Activated T-helper 1 cell treated with anti-CD3 and anti-CD28 coated beads, Interleukin-12 subunit alpha, Interleukin-12 subunit beta, Interleukin-2, Interleukin-4 antibody, amounts not matched to agents 30 ng/mL and 10 ng/mL and 1 ng/mL, durations not matched to agents 14 hours and 24 hours and 36 hours (primary cell): ENCODE measurements around the gene IL1RL2. TPM values are rescaled to one million over a fixed set of nuclear protein-coding genes. Genes with fewer than 3 reads are reported as not detected.
A peak's percentile ranks its signal among the peaks of the same experiment; 100 is the strongest.

Experiments
- DNase-seq: peaks from one replicate; pipeline ENCODE4 v3.0.0; 2021; ENCODE audit warnings: low spot score
- H3K27ac Mint-ChIP-seq: one replicate; pipeline ENCODE4 v1.8.0; 2021; ENCODE audit warnings: mild to moderate bottlenecking, mixed read lengths
- H3K27me3 Mint-ChIP-seq: one replicate; pipeline ENCODE4 v1.8.0; 2022; ENCODE audit warnings: mild to moderate bottlenecking, moderate library complexity, mixed read lengths; ENCODE audit not compliant: insufficient read depth
- H3K36me3 Mint-ChIP-seq: one replicate; pipeline ENCODE4 v1.8.0; 2021; ENCODE audit warnings: low read depth, mixed read lengths
- H3K4me1 Mint-ChIP-seq: one replicate; pipeline ENCODE4 v1.8.0; 2021; ENCODE audit warnings: low read depth, mixed read lengths
- H3K4me3 Mint-ChIP-seq: one replicate; pipeline ENCODE4 v1.8.0; 2021; ENCODE audit warnings: mild to moderate bottlenecking, moderate library complexity, mixed read lengths
- H3K9me3 Mint-ChIP-seq: one replicate; pipeline ENCODE4 v1.8.0; 2021; ENCODE audit warnings: mixed read lengths
- intact Hi-C: fragments of 100-400 bp; cut with micrococcal nuclease; formaldehyde crosslinking; loops from one replicate; pipeline ENCODE4 v1.15.1; 2024
- total RNA-seq: library from RNA; stranded (reverse); gene quantifications from 2 replicates; pipeline ENCODE4 v1.2.3, GENCODE V29; 2022

The IL1RL2 gene
- total RNA-seq, 1 donor from 2014 or later, result 0.16 TPM

DNA sequence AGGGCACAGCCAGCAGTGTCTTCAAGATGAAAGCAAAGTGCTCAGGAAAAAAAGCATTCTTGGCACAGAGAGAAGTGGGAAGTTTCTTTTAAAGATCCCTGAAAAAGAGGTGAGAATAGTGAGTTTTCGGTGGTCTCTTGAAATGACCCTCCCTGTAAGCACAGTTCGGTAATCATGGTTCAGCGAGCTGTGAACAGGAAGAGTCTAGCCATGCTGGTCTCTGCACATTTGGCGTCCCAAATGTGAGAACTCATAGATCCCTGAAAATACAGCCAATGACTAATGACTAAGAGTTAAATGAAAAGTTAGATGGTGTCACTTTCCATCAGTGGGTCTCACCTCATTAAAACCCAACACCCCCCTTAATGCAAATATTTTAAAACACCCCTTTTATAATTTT lies 40.9 kb upstream of the IL1RL2 start:
- no peak overlapping the region for H3K4me3 Mint-ChIP-seq
- intact Hi-C loops, result loop anchor here (2.0 kb wide), 1 partner anchor 125 kb away; no protein-coding TSS in a partner anchor
- H3K27me3 Mint-ChIP-seq, result peaks cover 25% of the 10 kb centered on the region
- DNase-seq, result no peak
- H3K27ac Mint-ChIP-seq, result no peak overlapping the region
- peaks cover 20% of the 10 kb centered on the region for H3K36me3 Mint-ChIP-seq
- peaks cover 70% of the 10 kb centered on the region for H3K9me3 Mint-ChIP-seq
- peaks cover 13% of the 10 kb centered on the region for H3K4me1 Mint-ChIP-seq

DNA sequence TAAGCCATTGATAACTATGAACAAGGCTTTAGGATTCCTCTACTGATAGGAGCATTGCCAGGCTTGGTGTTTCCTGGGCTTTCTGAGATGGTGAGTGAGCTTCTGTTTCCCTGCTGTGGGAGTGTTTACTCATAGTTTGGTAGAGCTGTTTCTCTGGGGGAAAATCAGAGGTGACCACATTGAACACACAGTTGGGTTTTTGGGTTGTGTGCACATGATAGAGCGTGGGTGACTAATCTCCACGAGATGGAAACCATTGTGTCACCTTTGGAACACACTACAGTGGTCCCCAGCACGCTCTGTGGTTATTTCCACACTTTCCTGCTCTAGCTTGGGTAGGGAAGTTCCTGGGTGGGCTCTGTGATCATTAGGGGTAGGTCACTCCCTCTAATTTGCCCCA lies 38.9 kb upstream of the IL1RL2 start:
- H3K36me3 Mint-ChIP-seq, result peaks cover 19% of the 10 kb centered on the region
- intact Hi-C loops, result loop anchor here (1.0 to 2.0 kb wide), 3 partner anchors 11 to 127 kb away; no protein-coding TSS in a partner anchor
- peaks cover 74% of the 10 kb centered on the region for H3K9me3 Mint-ChIP-seq
- H3K4me3 Mint-ChIP-seq, result no peak overlapping the region
- H3K27ac Mint-ChIP-seq, result peak overlapping the region; percentile 63
- no peak for DNase-seq
- H3K27me3 Mint-ChIP-seq, result peaks cover 10% of the 10 kb centered on the region
- peaks cover 13% of the 10 kb centered on the region for H3K4me1 Mint-ChIP-seq

DNA sequence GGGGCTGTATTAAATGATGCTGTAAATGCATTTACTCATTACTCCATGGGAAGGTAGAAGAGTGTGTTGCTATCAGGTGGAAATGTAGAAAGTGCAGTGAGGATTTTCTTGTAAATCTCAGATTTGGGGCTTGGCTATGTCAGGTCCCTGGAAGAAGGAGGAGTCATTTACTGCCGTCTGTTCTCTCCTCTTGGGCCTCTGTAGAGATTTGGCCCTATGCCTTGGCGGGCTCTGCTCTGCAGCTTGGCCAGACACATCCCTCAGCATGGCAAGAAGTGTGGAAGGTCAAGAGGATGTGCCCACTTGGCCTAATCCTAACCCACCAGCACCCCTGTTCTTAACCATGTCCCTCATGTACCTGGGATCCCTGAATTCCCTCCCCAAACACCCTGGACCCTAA lies 37.6 kb upstream of the IL1RL2 start:
- H3K4me3 Mint-ChIP-seq, result no peak overlapping the region
- peaks cover 16% of the 10 kb centered on the region for H3K36me3 Mint-ChIP-seq
- H3K9me3 Mint-ChIP-seq, result peaks cover 74% of the 10 kb centered on the region
- H3K27ac Mint-ChIP-seq, result no peak overlapping the region
- DNase-seq, result no peak
- peaks cover 13% of the 10 kb centered on the region for H3K4me1 Mint-ChIP-seq
- H3K27me3 Mint-ChIP-seq, result no peaks in the 10 kb centered on the region
- intact Hi-C loops, result loop anchor here (2.0 kb wide), 1 partner anchor 66 kb away; no protein-coding TSS in a partner anchor

DNA sequence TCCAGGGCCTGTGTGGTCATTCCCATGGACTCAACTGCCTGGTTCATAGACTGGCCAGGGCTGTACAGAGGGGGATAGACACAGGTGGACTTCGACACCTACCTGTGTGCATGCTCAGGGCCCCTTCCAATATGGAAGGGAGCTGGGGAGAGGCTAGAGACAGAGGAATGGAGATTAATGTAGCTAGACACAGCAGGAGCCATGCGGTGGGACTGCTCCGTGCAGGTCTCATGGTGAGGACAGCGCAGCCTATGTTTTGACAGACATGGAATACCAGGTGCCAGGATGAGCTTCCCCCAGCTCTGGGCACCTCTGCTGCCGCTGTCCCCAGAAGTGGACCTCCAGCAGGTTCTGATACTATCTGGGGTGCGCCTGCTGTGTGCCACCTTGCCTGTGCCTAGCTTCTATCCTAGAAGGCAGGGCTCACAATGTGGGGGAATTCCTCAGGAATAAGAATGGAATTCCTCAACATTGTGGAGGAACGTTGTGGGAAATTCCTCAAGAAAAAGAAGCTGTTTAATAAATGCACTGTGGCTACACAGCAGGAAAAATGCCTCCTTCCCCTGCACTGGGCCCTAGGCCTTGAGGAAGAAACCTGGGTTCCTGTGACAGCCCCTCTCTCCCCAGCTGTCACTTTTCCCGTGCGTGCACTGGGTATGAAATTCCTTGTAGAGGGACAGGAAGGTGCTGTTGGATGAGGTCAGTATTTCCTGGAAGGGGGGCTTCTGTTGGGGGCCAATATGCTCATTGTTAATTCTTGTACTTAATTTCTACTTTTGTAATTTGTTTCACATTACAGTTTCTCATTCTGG lies 37.0 kb upstream of the IL1RL2 start:
- H3K4me1 Mint-ChIP-seq, result peaks cover 13% of the 10 kb centered on the region
- no peaks in the 10 kb centered on the region for H3K27me3 Mint-ChIP-seq
- H3K9me3 Mint-ChIP-seq, result peaks cover 74% of the 10 kb centered on the region
- no peak overlapping the region for H3K4me3 Mint-ChIP-seq
- no peak overlapping the region for H3K27ac Mint-ChIP-seq
- DNase-seq, result no peak
- peaks cover 16% of the 10 kb centered on the region for H3K36me3 Mint-ChIP-seq
- intact Hi-C loops, result loop anchor here (2.0 kb wide), 1 partner anchor 67 kb away; no protein-coding TSS in a partner anchor

DNA sequence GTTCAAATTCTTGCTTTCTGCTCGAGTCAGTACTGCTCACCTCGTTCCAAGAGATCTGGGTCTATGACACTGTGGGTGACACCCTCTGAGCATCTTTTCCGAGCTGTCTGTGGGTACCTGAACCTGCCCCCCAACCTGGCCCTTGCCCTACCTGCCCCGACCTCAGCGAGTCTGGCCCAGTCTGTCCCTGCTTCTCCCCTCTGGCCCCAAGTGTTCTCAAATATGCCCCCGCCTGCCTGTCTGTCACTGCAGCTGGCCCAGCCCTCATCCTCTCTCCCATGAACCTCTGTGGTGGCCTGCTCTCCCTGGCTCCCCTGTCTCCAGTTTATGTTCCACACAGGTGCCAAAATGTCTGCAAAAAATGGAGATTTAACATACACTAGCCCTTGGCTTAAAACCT lies 32.5 kb upstream of the IL1RL2 start:
- H3K27ac Mint-ChIP-seq, result no peak overlapping the region

DNA sequence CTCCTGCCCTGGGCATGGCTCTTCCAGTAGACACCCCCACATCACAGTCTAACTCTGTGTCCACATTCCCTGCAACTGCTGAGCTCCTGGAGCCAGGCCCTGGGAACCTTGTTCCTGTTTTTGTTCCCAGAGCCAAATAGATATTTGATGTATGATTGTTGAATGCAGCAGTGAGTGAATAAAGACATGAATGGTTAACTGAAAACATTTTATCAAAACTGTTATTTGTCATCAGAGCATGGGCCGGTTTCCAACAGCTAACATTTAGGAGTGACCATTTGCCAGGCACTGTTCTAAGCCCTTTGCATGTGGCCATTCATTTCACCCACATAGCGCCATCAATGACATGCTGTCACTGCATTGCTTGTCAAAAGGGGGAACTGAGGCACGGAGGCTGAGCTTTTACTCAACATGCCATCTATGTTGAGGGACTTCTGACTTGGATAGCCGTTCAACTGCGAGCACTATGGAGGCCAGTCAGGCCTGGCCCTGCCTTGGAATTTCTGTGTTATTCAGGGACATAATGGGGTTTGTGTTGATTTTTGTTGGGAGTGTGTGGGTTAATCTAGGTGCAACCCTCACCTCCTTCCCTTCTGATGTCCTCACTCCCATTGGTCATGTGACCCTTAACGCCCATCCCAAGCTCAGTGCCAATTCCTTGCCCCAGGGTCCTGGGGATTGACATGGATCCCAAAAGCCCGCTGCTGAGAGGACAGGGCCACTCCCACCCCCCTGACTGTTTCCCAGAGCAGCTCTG lies 31.7 kb upstream of the IL1RL2 start:
- Mint-ChIP-seq H3K4me3 (no peak overlapping the region), H3K9me3 (peaks cover 44% of the 10 kb centered on the region), H3K36me3 (peaks cover 7% of the 10 kb centered on the region), H3K27ac (no peak overlapping the region), H3K27me3 (no peaks in the 10 kb centered on the region), H3K4me1 (no peaks in the 10 kb centered on the region)
- DNase-seq, result no peak
- intact Hi-C loops, result no loop called here

More for the DNA sequence above, 32.5 kb upstream of the IL1RL2 start:
- H3K4me3 Mint-ChIP-seq, result no peak overlapping the region
- H3K27me3 Mint-ChIP-seq, result no peaks in the 10 kb centered on the region
- peaks cover 45% of the 10 kb centered on the region for H3K9me3 Mint-ChIP-seq
- DNase-seq, result no peak
- no peaks in the 10 kb centered on the region for H3K4me1 Mint-ChIP-seq
- intact Hi-C loops, result no loop called here
- peaks cover 7% of the 10 kb centered on the region for H3K36me3 Mint-ChIP-seq

DNA sequence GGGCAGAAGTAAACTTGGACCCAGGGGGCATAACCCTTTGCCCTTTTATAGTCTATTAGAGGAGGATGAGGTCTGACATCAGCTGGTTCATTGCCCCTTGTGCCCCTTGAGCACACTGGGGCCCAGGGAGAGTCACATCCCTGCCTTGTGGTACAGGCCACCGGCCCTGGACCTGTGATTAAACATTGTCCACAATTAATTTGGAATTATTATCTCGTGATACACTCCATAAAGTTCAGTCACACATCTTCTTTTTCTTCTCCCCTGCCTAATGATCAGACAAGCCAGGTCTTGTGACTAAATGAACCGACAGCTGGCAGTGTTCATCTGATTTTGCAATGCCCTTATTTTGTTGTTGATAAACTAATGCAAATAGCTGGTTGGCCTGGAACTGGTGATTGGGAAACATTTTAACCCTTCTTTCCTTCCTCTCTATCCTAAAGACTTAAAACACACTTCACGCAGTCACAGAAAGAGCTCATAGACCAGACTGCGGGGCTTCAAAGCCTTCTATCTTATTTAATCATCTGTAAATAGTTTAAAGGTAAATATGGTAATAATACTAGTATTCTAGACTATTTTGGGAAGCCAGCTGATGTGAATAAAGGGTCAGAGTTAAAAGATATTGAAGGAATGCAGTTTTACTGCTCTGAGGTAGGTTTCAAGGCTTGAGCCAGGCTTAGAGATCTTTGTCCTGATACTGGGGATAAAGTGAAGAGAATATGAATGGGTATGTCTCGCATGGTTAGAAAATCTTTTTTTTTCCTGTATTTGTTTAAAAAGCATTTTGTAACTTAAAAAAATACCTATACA lies 30.9 kb upstream of the IL1RL2 start:
- Mint-ChIP-seq H3K4me3 (no peak overlapping the region), H3K27me3 (no peaks in the 10 kb centered on the region), H3K9me3 (peaks cover 37% of the 10 kb centered on the region), H3K4me1 (no peaks in the 10 kb centered on the region), H3K27ac (no peak overlapping the region), H3K36me3 (peaks cover 7% of the 10 kb centered on the region)
- no peak for DNase-seq
- intact Hi-C loops, result no loop called here

DNA sequence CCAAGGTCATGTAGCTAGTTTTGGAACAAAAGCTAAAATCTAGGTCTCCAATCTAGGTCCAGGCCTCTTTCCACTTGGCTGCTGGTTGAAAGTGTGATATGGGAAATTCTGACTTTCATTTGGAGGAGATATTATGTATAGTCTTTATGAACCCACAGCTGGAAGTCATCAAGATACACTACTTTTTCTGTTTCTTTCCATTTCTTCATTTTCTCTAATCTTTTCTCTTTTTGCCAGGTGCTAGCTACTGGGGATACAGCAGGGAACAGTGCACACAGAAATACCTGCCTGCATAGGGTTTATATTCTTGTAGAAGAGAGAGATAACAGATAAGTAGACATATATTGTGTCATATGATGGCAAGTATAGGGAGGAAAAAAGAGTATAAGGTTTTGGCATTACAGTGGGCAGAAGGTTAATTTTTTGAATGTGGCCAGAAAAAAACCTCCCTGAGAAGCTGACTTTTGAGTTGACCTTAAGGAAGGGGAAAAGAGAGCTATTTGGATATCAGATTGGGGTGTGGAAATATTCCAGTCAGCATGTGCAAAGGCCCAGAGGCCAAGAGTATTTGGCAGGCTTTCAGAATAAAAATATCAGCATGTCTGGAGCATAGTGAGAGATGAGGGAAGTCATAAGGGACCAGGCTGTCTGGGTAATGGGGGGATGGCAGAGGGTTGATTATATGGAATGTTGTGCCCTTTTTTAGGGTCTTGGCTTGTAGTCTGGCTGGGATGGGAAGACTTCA lies 28.6 kb upstream of the IL1RL2 start:
- Mint-ChIP-seq H3K4me1 (no peaks in the 10 kb centered on the region), H3K27me3 (no peaks in the 10 kb centered on the region), H3K9me3 (peaks cover 30% of the 10 kb centered on the region), H3K27ac (no peak overlapping the region), H3K4me3 (no peak overlapping the region), H3K36me3 (peaks cover 3% of the 10 kb centered on the region)
- intact Hi-C loops, result no loop called here
- no peak for DNase-seq

DNA sequence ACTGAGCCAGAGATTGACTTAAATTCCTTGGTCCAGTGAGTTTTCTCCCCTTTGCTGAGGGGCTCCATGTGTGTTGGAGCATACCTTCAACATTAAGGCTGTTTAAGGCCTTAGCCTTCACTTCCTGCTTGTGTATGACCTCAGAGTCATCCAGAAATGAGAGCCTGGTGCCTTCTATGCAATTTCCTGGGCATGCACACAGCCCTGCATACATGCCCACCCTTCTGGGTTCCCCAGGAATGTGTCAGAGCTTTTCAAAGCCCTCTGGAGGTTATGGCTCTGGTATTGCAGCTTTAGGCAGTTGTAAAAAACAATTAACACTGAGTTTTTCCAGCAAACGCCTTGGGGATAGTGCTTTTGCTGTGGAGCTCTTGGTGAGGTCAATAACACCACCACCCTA lies 27.5 kb upstream of the IL1RL2 start:
- no peaks in the 10 kb centered on the region for H3K4me1 Mint-ChIP-seq
- no peak overlapping the region for H3K4me3 Mint-ChIP-seq
- H3K36me3 Mint-ChIP-seq, result peaks cover 5% of the 10 kb centered on the region
- DNase-seq, result no peak
- H3K27me3 Mint-ChIP-seq, result peaks cover 2% of the 10 kb centered on the region
- intact Hi-C loops, result no loop called here
- peaks cover 19% of the 10 kb centered on the region for H3K9me3 Mint-ChIP-seq
- no peak overlapping the region for H3K27ac Mint-ChIP-seq

DNA sequence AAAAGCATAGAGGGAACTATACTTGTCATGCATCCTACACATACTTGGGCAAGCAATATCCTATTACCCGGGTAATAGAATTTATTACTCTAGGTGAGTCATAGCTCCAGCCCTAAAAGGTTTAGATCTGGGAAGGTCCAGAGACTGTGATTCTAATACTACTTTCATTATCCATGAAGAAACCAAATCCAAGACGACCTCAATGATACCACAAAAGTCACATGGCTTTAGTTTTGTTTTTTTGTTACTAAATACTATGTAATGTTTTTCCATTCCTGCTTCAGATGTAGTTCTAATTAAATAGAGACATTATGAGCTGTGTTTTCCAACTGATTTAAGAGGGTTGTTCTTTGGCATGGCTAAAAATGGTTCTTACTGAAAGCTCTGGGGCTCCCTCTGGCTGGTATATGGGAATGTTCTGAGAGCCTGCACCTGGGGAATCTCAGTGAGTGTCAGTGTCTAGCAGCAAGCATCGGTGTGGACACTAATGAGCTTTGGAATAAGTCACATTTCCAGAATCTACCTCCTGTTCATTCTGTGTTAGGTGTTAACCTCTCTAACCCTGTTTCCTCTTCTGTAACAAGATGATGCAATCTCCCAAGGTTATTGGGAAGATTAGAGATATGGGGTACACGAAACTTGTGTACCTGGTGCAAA lies 20.5 kb upstream of the IL1RL2 start:
- peaks cover 3% of the 10 kb centered on the region for H3K9me3 Mint-ChIP-seq
- intact Hi-C loops, result loop anchor here (5.0 kb wide), 1 partner anchor 144 kb away; no protein-coding TSS in a partner anchor

DNA sequence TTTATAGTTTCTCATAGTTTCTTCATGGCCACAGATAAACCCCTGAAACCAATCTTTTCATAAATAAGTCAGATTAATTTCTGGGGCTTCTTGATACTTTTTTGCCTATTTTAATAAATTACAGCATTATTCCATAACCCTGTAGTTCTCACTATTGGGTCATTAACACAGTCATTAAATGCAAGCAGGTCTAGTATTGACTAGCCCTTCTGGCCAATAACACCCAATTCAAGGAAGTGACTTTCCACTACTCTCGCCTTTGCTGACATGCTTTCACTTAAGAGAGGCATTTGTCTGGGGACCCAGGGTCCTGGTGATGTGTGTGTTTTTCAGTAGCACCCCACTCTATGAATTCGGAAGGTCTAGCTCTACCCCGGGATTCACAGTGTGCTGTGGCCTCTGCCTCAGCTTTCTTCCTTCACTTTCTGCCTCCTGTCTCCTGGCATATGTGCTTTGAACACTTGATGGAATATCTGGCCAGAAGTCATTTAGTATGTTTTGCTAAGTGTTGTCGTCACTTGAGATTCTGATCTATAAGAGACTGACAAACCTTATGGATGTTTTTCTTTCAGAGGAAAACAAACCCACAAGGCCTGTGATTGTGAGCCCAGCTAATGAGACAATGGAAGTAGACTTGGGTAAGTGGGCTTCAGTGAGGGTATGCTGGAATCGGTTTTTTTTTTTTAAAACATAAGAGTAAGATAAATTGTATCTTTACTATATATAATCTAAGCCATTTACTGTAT lies 18.6 kb upstream of the IL1RL2 start:
- H3K4me3 Mint-ChIP-seq, result no peak overlapping the region
- H3K27me3 Mint-ChIP-seq, result peaks cover 2% of the 10 kb centered on the region
- peaks cover 4% of the 10 kb centered on the region for H3K36me3 Mint-ChIP-seq
- H3K27ac Mint-ChIP-seq, result no peak overlapping the region
- no peak for DNase-seq
- H3K4me1 Mint-ChIP-seq, result peaks cover 16% of the 10 kb centered on the region
- peaks cover 3% of the 10 kb centered on the region for H3K9me3 Mint-ChIP-seq
- intact Hi-C loops, result loop anchor here (5.0 kb wide), 1 partner anchor 146 kb away; no protein-coding TSS in a partner anchor

More for the DNA sequence above, 20.5 kb upstream of the IL1RL2 start:
- Mint-ChIP-seq H3K36me3 (peaks cover 4% of the 10 kb centered on the region), H3K4me1 (peaks cover 7% of the 10 kb centered on the region), H3K27ac (no peak overlapping the region), H3K27me3 (peaks cover 2% of the 10 kb centered on the region), H3K4me3 (no peak overlapping the region)
- no peak for DNase-seq
